ENCODE results near the gene NDST1.

The NDST1 gene

DNA sequence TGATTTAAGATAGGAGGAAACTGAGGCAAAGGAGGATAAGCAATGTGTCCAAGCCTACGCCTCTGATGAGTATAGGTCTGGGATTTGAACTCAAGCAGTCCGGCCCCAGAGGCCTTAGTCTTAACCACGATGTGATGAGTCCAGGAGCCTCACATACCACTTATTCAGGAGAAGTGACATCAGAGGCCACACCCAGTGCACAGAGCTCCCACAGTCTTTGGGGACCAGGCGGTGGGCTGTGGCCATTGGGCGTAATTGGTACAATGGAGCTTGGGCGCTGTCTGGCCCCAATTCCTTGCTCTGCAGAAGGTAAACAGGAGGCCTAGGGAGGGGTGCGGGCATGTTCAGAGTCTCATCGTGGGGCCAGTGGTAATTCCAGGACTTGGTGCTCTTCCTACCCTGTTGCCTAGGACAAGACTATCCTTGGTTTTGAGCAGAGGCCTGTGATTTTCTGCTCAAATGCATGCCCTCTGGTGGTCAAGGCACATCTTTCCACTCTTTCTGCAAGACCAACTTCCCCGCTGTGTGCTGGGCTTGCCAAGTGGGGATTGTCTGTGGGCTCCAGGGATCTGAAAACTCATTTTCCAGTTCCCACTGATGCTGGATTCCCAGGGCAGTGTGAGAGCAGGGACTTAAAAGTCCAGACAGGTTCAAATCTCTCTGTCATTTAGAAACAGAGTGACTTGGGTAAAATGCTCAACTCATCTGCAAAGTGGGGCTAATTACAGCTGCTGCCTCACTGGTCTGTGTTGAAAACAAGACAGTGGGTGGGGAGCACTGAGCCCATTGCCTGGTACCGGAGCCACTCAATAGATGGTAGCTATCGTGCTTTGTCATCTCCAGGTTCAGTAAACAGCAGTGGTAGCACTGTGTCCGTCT is 15.8 kb downstream of the NDST1 start:
- peak; percentile 78 for DNase-seq (ENCODE audit: low read depth)

DNA sequence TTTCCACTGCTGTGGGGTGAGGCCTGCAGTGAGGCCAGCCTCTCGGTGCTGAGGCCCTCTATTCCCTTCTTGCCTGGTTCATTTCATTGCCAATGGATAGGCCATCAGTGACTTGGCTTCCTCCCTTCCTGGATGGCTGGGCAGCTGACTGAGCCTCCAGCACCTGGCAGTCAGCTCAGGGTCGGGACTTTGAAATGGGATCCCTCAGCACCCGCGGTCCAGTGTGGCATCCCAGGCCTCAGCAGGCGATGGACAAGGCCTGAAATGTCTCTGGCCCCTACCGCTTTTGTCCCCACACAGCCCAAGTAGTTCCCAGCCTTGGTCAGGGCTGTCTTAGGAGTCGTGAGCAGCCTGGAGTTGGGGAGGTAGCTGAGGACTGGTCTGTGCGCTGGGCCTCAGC is 17.2 kb downstream of the NDST1 start:
- no peak for DNase-seq (ENCODE audit: low read depth)

DNA sequence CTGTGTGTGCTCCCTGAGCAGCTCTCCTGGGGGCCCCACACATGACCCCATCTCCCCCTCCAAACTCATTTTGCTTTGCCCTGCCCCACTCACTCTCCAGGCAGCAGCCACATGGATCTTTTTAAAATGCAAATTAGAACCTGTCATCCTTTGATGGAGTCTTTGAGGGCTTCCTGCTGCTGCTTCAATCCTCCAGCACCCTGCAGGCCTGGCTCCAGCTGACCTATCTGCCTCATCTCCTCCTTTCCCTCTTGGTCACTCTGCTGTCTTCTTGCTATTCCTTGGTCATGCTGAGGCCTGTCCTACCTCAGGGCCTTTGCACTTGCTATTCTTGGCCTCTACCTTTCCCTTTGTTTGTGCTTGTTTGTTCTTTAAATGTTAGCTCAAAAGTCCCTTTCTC is 17.9 kb downstream of the NDST1 start:
- no peak for DNase-seq (ENCODE audit: low read depth)

DNA sequence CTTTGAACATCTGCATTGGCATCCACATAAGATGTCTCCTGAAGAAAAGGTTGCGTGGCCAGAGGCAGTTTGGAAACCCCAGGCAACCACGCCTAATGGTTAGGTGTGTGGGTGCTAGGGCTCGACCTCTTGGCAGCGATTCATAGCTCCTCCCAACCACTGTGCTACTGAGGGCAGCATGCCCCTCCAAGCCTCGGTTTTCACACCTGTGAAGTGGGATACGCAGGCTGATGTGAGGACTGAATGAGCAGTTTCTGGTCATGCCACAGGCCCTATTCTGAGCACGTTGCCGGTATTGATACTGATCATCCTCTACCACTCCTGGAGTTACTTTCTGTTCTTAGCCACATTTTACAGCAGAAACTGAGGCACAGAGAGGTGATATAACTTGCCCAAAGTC is 19.1 kb downstream of the NDST1 start:
- no peak for DNase-seq (ENCODE audit: low read depth)

DNA sequence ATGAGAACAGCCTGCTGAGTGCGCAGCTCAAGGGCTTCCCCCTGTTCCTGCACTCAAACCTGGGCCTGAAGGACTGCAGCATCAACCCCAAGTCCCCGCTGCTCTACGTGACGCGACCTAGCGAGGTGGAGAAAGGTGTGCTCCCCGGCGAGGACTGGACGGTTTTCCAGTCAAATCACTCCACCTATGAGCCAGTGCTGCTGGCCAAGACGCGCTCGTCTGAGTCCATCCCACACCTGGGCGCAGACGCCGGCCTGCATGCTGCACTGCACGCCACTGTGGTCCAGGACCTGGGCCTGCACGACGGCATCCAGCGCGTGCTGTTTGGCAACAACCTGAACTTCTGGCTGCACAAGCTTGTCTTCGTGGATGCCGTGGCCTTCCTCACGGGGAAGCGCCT is 19.9 kb downstream of the NDST1 start:
- no peak for DNase-seq (ENCODE audit: low read depth)

DNA sequence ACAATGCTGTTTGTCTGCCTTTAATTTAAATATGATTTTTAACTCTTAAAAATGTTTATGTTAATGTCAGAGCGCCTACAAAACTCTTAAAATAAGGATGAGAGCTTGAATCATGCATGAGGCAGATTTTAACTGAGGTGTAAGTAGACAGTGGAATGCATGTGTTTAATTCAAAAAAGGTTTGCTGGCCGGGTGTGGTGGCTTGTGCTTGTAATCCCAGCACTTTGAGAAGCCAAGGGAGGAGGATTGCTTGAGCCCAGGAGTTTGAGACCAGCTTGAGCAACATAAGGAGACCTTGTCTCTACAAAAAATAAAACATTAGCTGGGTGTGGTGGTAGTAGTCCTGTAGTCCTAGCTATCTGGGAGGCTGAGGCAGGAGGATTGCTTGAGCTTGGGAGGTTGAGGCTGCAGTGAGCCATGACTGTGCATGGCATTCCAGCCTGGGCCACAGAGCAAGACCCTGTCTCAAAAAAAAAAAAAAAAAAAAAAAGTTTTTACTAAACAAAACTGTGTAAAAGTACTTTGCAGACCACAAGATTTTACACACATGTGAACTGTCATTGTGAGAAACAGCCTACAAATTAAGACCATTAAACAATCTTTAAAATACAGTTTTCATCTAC is 21.1 kb downstream of the NDST1 start:
- DNase-seq (ENCODE audit: low read depth): no peak

DNA sequence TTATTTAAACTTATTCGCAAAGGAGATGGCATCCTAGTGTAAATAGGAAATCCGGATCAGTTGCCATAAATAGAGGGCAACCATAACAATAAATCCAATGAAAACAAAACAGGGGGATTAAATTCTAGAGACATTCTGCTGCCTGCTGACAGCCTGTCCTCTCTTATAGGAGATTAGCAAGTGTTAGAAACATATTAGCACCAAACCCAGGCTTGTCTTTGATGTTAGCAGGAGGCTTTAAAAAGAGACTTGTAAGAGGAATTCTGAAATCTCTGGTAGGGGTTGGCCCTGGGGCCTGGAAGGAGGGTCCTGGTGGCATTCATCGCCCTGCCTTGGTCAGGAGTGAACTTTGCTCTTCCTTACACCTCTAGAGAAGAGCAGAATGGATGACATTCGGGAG is 21.6 kb downstream of the NDST1 start:
- DNase-seq (ENCODE audit: low read depth): no peak

DNA sequence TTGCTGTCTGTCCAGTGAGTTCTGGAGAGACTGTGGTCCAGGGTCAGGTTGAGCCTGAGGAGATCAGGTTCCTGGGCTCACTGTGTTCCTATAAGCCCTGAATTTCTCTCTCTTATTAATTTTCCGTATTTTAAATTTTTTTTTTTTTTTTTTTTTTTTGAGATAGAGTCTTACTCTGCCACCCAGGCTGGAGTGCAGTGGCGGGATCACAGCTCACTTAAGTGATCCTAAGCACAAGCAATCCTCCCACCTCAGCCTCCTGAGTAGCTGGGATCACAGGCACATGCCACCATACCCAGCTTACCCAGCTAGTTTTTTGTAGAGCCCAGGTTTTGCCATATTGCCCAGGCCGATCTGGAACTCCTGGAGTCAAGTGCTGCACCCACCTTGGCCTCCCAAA is 22.5 kb downstream of the NDST1 start:
- no peak for DNase-seq (ENCODE audit: low read depth)

DNA sequence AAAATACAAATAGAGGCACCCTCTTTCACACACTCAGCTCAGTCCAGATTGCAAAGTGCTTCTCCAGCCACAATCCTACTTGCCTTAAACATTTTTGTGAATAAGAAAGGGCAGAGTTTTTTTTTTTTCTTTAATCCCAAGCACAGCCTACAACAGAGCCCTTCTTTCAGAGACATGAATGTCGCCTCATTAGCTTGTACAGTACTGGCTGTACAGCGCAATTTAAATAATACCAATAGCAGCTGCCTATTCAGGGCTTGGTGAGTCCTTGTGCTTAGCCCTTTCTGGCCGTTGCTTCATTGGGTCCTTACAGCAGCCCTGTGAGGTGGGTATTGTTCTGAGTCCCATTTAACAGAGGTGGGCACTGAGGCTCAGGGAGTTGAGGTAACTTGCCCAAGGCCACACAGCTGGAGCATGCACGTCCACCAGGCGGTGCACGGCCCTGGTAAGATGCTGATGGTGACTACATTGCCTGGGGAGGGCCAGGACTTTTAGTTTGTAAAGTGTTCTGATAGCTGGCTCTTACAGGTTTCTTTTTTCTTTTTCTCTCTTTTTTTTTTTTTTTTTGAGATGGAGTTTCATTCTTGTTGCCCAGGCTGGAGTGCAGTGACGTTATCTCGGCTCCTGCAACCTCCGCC is 23.1 kb downstream of the NDST1 start:
- DNase-seq (ENCODE audit: low read depth): no peak

DNA sequence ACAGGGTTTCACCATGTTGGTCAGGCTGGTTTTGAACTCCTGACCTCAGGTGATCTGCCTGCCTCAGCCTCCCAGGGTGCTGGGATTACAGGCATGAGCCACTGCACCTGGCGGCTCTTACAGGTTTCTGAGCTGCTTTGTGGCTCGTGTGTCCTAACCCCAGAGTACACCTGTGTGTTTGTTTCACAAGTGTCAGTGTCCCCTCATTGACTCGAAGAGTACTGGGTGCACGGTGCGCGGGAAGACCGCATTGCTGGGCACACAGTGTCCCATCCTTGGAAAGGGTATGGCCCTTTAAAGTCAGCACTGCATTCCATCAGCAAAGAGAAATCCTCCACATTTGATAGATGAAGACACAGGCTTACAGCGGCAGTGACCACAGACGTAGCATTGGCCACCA is 23.8 kb downstream of the NDST1 start:
- DNase-seq (ENCODE audit: low read depth): no peak

DNA sequence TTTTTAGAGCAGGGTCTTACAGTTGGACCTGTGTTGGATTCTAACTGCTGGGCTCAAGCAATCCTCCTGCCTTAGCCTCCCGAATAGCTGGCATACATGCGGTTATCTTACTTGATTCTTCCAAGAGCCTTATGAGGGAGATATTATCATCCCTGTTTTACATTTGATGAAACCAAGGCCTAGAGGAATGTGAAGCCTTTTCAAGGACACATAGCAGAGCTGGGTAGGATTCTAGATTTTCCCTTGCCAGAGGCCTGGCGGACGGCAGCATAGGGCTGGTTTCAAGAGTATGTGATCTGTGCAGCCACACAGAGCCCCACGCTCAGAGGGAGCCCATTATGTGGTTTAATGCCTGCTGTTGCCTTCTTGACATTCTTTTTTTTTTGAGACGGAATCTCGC is 24.2 kb downstream of the NDST1 start:
- DNase-seq (ENCODE audit: low read depth): no peak

DNA sequence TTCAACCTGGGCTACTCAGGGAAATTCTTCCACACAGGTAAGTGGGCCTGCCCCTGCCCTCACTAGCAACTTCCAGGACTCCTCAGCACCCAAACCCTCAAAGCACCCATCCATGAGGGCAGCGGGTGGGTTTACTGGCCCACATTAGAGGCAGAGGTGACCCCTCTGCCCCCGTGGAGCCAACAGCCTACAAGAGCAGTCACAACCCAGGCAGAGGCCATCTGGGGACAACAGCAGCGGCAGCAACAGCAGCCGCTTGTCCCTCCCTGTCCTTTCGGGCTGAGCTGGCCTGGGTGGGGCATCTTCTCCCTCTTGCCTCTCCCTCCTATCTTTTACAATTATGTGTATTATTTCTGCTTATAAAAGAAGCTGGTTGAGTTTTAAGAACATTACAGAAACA is 25.1 kb downstream of the NDST1 start:
- DNase-seq (ENCODE audit: low read depth): no peak

DNA sequence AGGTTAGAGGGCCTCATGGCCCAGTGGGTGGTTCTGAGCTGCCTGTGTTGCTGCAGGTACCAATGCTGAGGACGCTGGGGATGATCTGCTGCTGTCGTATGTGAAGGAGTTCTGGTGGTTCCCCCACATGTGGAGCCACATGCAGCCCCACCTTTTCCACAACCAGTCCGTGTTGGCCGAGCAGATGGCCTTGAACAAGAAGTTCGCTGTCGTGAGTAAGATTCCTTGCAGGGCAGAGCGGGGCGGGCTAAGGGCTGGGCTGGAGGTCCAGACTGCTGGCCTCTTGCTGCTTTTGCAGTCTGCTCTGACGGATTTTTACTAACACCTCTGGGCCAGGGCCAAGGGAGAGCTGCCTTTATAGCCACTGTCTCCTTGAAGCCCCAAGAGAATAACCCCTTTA is 26.9 kb downstream of the NDST1 start:
- DNase-seq (ENCODE audit: low read depth): no peak

DNA sequence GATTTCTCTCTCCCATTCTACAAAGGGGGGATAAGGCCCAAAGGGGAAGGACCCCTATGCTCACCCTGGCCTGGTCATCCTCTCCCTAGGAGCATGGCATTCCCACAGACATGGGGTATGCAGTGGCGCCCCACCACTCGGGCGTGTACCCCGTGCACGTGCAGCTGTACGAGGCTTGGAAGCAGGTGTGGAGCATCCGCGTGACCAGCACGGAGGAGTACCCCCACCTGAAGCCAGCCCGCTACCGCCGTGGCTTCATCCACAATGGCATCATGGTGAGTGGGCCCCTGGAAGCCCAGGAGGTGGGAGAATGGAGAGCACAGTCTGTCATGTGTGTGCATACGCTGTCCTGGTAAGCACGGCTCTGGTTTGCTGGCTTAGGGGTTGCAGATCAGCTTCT is 27.7 kb downstream of the NDST1 start:
- DNase-seq (ENCODE audit: low read depth): no peak

DNA sequence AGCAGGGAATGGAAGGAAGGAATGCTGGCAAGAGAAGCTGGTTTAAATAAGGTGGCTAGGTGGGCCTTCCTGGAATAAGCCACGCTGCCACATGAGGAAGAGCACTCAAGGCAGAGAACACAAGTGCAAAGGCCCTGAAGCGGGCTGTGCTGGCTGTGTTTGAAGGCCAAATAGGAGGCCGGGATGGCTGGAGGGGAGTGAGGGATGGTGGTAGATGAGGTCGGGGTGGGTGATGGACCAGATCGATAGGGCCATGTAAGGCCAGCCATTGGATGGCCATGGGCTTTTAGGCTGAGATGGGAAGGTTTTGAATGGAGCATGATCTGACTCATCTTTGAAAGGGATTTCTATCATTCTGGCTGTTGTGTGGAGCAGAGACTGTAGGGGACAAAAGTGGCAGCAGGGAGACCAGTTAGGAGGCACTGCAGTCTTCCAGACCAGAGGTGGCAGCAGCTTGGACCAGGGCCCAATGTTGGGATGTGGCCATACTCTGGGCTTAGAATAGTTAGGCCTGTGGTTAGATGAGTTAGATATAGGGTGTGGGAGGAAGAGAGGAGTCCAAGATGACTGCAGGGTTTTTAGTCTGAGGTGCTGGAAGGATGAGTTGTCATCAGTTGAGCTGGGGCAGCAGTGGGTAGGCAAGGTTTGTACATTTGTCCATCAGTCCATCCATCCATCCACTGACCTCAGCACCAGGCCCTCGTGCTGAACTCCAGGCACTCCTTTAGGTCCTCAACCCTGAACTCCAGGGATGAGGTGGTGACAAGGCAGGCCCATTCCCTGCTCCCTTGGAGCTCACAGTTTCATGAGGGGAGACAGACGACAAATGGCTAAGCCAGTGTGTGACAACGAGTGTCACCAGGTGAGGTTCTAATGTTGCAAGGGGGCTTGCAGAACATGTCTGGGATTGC is 30.3 kb downstream of the NDST1 start:
- DNase-seq (ENCODE audit: low read depth): no peak

DNA sequence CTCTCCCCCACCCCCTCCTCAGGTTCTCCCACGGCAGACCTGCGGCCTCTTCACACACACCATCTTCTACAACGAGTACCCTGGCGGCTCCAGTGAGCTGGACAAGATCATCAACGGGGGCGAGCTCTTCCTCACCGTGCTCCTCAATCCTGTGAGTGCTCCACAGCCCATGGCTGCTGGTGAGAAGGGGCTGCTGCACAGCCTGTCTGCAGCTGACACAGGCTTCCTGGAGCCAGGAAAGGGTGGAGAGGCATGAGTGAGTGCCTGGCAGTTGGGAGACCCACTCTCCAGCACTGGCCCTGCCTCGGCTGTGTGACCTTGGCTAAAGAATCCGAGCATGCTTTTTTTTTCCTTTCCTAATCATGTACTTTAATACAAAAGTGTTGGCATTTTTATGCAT is 31.3 kb downstream of the NDST1 start:
- no peak for DNase-seq (ENCODE audit: low read depth)

DNA sequence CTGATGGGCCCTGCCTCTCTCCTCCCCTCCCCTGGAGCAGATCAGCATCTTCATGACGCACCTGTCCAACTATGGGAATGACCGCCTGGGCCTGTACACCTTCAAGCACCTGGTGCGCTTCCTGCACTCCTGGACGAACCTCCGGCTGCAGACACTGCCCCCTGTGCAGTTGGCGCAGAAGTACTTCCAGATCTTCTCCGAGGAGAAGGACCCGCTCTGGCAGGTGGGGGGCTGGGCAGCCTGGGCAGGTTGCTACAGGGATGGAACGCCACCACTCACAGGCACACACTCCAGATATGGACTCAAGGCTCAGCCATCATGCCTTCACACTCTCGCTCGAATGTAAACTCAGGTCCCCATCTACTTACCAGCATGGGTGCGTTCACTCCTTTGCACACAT is 32.1 kb downstream of the NDST1 start:
- DNase-seq (ENCODE audit: low read depth): no peak

DNA sequence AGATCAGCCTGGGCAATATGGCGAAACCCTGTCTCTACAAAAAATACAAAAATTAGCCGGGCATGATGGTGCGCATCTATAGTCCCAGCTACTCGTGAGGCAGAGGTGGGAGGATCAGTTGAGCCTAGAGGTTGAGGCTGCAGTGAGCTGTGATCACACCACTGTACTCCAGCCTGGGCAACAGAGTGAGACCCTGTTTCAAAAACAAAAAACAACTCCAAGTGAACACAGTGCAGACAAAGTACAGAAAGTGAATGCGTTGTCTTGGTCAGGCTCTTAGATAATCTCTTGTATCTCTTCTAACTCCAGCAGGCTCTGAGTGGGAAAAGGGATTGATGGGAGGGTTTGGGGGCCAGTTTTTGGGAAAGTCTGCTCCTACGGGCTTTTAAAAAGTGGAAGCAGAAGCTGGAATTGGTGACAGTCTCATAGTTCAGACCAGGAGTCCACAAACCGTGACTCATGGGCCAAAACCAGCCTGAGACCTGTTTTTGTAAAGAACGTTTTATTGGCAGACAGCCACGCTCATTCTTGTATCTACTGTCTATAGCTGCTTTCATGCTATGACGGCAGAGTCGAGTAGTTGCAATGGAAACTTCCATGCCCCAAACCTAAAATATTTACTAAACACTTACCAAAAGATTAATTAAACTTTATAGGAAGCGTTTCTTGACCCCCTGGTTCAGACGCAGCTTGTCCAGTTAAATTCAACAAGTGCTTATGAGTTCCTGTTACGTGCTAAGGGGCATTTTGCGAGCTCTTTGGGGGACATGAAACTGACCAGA is 32.9 kb downstream of the NDST1 start:
- peak; percentile 77 for DNase-seq (ENCODE audit: low read depth)

DNA sequence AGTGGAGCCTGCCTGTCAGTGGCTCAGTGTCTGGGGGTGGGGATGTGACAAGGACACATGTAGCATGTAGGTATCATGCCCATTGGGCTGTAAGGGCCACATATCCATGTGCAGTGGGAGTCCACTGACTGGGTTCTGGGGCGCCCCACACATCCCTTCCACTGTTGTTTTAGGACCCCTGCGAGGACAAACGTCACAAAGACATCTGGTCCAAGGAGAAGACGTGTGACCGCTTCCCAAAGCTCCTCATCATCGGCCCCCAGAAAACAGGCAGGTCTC is 33.4 kb downstream of the NDST1 start:
- DNase-seq (ENCODE audit: low read depth): no peak

DNA sequence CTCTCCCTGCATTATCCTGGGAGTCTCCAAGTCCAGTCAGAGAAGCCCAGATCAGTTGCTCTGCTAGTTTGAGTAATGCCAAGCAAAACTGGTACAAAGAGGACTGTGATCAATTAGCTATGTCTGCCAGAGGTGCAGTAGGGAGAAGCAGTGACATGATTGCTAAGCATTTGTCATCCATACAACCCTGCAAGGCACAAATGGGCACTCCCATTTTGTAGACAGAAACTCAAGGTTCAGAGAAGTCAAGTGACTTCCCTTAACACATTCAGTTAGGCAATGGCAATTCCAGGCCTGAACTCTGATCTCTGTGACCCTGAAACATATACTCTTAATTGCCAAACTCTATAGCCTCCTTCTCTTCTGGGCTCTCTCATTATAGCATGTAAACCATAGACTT is 34.0 kb downstream of the NDST1 start:
- DNase-seq (ENCODE audit: low read depth): no peak

DNA sequence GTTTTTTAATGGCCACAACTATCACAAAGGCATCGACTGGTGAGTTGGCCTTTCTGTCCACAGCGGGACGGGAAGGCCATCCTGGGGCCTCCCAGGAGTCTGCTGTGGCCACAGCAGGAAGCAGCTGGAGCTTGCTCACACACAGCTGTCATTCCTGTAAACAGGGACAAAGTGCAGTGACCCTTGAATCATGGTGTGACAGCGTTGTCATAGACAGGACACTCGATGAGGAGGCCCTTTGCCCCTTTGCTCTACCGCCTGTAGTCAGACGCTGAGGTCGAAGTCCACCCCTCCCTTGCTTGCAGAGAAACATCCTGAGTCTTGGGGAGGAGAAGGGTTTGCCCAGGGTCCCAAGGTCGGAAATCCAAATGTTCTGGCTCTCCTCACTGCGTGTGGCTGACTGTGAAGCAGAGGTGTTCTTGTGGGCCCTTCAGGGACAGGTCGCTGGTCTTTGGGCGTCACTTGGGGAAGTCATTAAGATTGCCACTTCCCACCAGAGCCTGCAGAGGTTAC is 35.1 kb downstream of the NDST1 start:
- DNase-seq (ENCODE audit: low read depth): no peak

Data from fibroblast of the conjunctiva (primary cell).